Pancreas (tissue), 10 donors: ENCODE data around the gene COPZ1. TPM values are rescaled to one million over a fixed set of nuclear protein-coding genes. Genes with fewer than 3 reads are reported as not detected.
"Not testable (repeated sequence)": the region's sequence is repeated elsewhere in the genome, so short reads cannot be mapped to it uniquely, and the experiment has no call there.

Experiments
- ATAC-seq, 4 donors: fragments of 200-7000 bp; cut with Tn5 transposase; one replicate each; pipeline versions ENCODE4 v1.8.0 to v1.9.1; 2020; ENCODE audit warnings: mild to moderate bottlenecking in 4 of 4, moderate library complexity in 4 of 4
- DNase-seq, 6 donors: peaks; one replicate each; pipeline ENCODE4 v3.0.0-alpha.2; 2020
- FAIRE-seq: peaks from 2 replicates; lab custom pipeline; 2012; peaks lifted over from hg19 to GRCh38; lab: Jason Lieb, UNC
- H3K27ac ChIP-seq, 4 donors: fragments of 200-600 bp; sonication (generic); 1 replicate in 3 of 4; 2 replicates in 1 of 4; pipeline versions ENCODE4 v1.5.0 to v1.8.0; 2020
- H3K27me3 ChIP-seq, 4 donors: fragments of 200-600 bp; one replicate each; pipeline ENCODE4 v1.8.0; 2021
- H3K36me3 ChIP-seq, 3 donors: fragments of 200-600 bp; sonication (generic) in 1 of 3; one replicate each; pipeline versions ENCODE4 v1.5.0 to v1.8.0; 2020 to 2021
- H3K4me1 ChIP-seq, 3 donors: fragments of 200-600 bp; one replicate each; pipeline ENCODE4 v1.8.0; 2021
- H3K4me3 ChIP-seq, 4 donors: fragments of 200-600 bp; sonication (generic) in 2 of 4; one replicate each; pipeline versions ENCODE4 v1.5.0 to v1.8.0; 2020 to 2021
- H3K9me3 ChIP-seq, 4 donors: fragments of 200-600 bp; one replicate each; pipeline ENCODE4 v1.8.0; 2021
- WGBS, 2 donors: extraction: QIAGEN DNeasy Blood & Tissue Kit; methylation state at CpG; one replicate each; pipeline ENCODE4 v1.1.7; 2013; 5-methylcytosine and 5-hydroxymethylcytosine counted together
- intact Hi-C, 3 donors: fragments of 100-400 bp; cut with DNase I; formaldehyde crosslinking; loops; one replicate each; pipeline versions ENCODE4 v1.11.1 to v1.14.2; 2022
- polyA plus RNA-seq, 2 donors: library from polyadenylated mRNA; stranded (reverse); fragments of 200-250 nt; gene quantifications; one replicate each; pipeline ENCODE4 v1.2.3, GENCODE V29; 2013
- total RNA-seq, 6 donors: library from RNA; stranded (reverse); fragmentation: NEBNext Ultra II Directional in 4 of 6; extraction: Animal tissue kit (Norgen Biotek cat#: 25700) in 4 of 6; gene quantifications; one replicate each; pipeline versions ENCODE4 v1.2.1 to v1.2.4, GENCODE V29; 2021 to 2023
- TF ChIP-seq, protein P1 (sequence below), 4 donors: fragments of 200-600 bp; sonication (generic) in 3 of 4; IDR thresholded peaks; one replicate each; pipeline versions ENCODE4 v1.5.0 to v1.8.0; 2021; ENCODE audit warnings: antibody characterized with exemption in 4 of 4
- donor health status: healthy with polysubstance abuse.
- donor health status: DM: no; HTN: no; CAD: no; lungs with moderate emphysema.
- donor health status: DM: no; HTN: no; CAD: no.
- donor health status: control.
- donor health status: control.
- donor health status: Bipolar disorder and iron deficiency.
- donor health status: DM: yes; HTN: yes; CAD: no.
- donor health status: DM: no; HTN: no; CAD: no.
- donor health status: DM: no; HTN: no; CAD: no.
- donor health status: DM: yes; HTN: yes; CAD: no.

COPZ1 gene
- total and polyA plus RNA-seq, 8 donors: 44.6 to 115 (median 106) TPM

- peaks cover 17 to 31% (median 23%) of the 10 kb centered on the region in 3 donors for H3K4me1 ChIP-seq
- WGBS, 2 donors: 0% methylated on average over 49 of the region's 49 CpGs
- TF ChIP-seq, protein P1, sequence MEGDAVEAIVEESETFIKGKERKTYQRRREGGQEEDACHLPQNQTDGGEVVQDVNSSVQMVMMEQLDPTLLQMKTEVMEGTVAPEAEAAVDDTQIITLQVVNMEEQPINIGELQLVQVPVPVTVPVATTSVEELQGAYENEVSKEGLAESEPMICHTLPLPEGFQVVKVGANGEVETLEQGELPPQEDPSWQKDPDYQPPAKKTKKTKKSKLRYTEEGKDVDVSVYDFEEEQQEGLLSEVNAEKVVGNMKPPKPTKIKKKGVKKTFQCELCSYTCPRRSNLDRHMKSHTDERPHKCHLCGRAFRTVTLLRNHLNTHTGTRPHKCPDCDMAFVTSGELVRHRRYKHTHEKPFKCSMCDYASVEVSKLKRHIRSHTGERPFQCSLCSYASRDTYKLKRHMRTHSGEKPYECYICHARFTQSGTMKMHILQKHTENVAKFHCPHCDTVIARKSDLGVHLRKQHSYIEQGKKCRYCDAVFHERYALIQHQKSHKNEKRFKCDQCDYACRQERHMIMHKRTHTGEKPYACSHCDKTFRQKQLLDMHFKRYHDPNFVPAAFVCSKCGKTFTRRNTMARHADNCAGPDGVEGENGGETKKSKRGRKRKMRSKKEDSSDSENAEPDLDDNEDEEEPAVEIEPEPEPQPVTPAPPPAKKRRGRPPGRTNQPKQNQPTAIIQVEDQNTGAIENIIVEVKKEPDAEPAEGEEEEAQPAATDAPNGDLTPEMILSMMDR (IDR thresholded peaks at IDR 0.05): no peak
- H3K4me3 ChIP-seq: peak within 1 kb of the TSS; percentile 54 to 78 (median 76)
- H3K27me3 ChIP-seq: no peaks in the 10 kb centered on the region
- ATAC-seq (peak; percentile 81 to 89 (median 84)), FAIRE-seq (peak; percentile 67), DNase-seq (peak; percentile 99 to 100 (median 99))
- H3K27ac ChIP-seq: peak within 1 kb of the TSS; percentile 95 to 96 (median 96)
- H3K36me3 ChIP-seq: peaks cover 4 to 25% (median 12%) of the 10 kb centered on the region in 3 donors
- no peaks in the 10 kb centered on the region for H3K9me3 ChIP-seq
- intact Hi-C loops: no loop called here
Observed at GRCh38 chr12:54279632-54280467, 45.1 kb upstream of the COPZ1 start, which contains the start of gene CBX5. TSS of gene CBX5 (minus strand) at chr12:54280122. CDS start at chr12:54257650, 22,472 bp downstream.

DNA sequence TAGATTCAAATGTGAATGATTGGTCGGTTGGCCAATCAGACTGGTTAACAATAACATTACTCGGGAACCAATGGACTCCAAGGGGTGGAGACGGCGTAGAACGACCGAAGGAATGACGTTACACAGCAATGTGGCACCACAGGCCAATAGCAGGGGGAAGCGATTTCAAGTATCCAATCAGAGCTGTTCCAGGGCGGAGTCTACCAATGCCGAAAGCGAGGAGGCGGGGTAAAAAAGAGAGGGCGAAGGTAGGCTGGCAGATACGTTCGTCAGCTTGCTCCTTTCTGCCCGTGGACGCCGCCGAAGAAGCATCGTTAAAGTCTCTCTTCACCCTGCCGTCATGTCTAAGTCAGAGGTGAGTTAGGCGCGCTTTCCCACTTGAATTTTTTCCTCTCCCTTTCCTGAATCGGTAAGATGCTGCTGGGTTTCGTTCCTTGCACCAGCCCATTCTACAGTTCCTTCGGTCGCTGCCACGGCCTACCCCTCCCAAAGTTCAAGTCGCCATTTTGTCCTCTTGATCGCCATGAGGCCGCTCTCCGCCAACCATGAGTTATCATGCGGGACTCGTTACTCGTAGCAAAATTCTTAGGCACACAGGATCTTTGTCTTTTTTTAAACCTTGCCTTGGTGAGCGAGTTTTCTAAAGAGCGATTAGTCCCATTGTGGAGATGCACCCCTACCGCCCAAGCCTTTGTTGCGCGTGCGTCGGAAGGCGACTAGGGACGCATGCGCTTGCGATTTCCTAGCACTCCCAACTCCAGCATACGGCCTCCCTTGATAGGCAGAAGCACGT lies 44.3 kb upstream of the COPZ1 start, which contains the start of gene HNRNPA1:
TSS of gene HNRNPA1 (plus strand) at position 259 of the 793 bp plus-strand sequence. CDS start at position 341, 82 bp downstream.
- ATAC-seq (peak; percentile 82 to 93 (median 86)), FAIRE-seq (peak; percentile 90), DNase-seq (peak; percentile 82 to 98 (median 96))
- peak within 1 kb of the TSS; percentile 95 to 96 (median 96) for H3K27ac ChIP-seq
- H3K9me3 ChIP-seq: no peaks in the 10 kb centered on the region
- intact Hi-C loops: no loop called here
- H3K4me3 ChIP-seq: peak within 1 kb of the TSS; percentile 54 to 78 (median 76)
- 0% methylated on average over 48 of the region's 48 CpGs for WGBS, 2 donors
- peaks cover 17 to 36% (median 23%) of the 10 kb centered on the region in 3 donors for H3K4me1 ChIP-seq
- no peaks in the 10 kb centered on the region for H3K27me3 ChIP-seq
- TF ChIP-seq, protein P1 (IDR thresholded peaks at IDR 0.05): no peak
- H3K36me3 ChIP-seq: peaks cover 4 to 29% (median 12%) of the 10 kb centered on the region in 3 donors

DNA sequence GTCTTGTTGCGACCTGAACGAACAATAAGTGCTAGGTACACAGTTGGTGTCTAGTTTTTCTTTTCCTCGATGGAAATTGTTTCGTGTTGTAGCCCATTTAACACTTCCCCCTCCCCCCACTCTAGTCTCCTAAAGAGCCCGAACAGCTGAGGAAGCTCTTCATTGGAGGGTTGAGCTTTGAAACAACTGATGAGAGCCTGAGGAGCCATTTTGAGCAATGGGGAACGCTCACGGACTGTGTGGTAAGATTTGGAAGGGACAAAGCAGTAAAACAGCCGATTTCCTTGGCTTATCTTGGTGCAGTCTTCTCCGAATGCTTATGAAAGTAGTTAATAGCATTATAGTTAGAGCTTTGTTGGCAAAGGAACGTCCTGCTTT lies 43.7 kb upstream of the COPZ1 start:
- DNase-seq, H3K9me3 ChIP-seq, FAIRE-seq, ATAC-seq, H3K27me3 ChIP-seq, intact Hi-C loops: not testable (repeated sequence)
- peaks cover 4 to 29% (median 13%) of the 10 kb centered on the region in 3 donors for H3K36me3 ChIP-seq
- WGBS, 2 donors: 0 to 1% methylated on average over 10 of the region's 10 CpGs
- peak overlapping the region; percentile 95 to 96 (median 96) for H3K27ac ChIP-seq
- peaks cover 17 to 42% (median 27%) of the 10 kb centered on the region in 3 donors for H3K4me1 ChIP-seq
- H3K4me3 ChIP-seq: peak overlapping the region; percentile 54 to 78 (median 76)

DNA sequence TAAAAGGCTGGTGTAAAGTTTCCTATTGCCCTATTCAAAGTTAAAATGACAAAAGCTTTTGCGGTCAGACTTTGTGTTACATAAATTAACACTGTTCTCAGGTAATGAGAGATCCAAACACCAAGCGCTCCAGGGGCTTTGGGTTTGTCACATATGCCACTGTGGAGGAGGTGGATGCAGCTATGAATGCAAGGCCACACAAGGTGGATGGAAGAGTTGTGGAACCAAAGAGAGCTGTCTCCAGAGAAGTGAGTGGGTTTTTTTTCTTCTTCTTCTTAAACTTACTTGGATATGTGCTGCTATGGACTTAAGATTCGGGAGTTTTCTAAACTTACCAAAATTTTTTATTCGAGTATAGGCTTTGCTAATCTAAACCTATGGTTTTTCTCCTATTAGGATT lies 43.2 kb upstream of the COPZ1 start:
- peaks cover 17 to 44% (median 30%) of the 10 kb centered on the region in 3 donors for H3K4me1 ChIP-seq
- WGBS, 2 donors: 6 to 8% methylated on average over 4 of the region's 4 CpGs
- peak overlapping the region; percentile 54 to 78 (median 76) for H3K4me3 ChIP-seq
- H3K27me3 ChIP-seq, ATAC-seq, intact Hi-C loops, H3K9me3 ChIP-seq, FAIRE-seq, DNase-seq: not testable (repeated sequence)
- H3K36me3 ChIP-seq: peaks cover 4 to 29% (median 17%) of the 10 kb centered on the region in 3 donors
- H3K27ac ChIP-seq: peak overlapping the region in 3 of 4 donors; percentile 95 to 96 (median 96)

DNA sequence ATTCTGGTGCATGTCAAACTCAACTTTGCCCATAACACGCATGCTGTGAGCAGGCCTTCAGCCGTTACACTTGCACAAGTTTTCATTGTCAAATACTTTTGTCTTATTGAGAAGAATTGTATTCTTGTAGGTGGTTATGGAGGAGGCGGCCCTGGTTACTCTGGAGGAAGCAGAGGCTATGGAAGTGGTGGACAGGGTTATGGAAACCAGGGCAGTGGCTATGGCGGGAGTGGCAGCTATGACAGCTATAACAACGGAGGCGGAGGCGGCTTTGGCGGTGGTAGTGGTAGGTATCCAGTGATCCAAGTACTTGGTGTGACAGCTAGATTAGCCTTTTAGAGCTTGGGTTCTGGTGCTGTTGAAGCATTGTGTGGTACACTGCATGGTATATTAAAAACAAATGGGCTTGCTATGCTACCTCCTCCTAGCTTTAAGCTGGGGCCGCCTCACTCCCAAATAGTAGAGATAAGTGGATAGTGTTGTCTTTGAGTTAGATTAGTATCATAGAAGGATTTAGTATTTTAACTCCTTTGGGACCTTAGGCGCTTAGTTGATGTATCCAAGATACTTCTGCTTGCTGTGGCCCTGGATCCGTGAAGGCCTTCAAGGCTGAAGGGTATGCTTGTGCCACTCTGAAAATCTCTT lies 41.9 kb upstream of the COPZ1 start:
- DNase-seq: no peak
- Histone ChIP-seq H3K4me3 (peak overlapping the region in 3 of 4 donors; percentile 54 to 76 (median 76)), H3K4me1 (peaks cover 14 to 36% (median 24%) of the 10 kb centered on the region in 3 donors), H3K27me3 (no peaks in the 10 kb centered on the region), H3K9me3 (no peaks in the 10 kb centered on the region), H3K36me3 (peaks cover 9 to 43% (median 30%) of the 10 kb centered on the region in 3 donors), H3K27ac (no peak overlapping the region)
- no peak for ATAC-seq
- 14% methylated on average over 11 of the region's 11 CpGs for WGBS, 2 donors
- no peak for FAIRE-seq
- TF ChIP-seq, protein P1 (IDR thresholded peaks at IDR 0.05): no peak
- intact Hi-C loops: no loop called here

DNA sequence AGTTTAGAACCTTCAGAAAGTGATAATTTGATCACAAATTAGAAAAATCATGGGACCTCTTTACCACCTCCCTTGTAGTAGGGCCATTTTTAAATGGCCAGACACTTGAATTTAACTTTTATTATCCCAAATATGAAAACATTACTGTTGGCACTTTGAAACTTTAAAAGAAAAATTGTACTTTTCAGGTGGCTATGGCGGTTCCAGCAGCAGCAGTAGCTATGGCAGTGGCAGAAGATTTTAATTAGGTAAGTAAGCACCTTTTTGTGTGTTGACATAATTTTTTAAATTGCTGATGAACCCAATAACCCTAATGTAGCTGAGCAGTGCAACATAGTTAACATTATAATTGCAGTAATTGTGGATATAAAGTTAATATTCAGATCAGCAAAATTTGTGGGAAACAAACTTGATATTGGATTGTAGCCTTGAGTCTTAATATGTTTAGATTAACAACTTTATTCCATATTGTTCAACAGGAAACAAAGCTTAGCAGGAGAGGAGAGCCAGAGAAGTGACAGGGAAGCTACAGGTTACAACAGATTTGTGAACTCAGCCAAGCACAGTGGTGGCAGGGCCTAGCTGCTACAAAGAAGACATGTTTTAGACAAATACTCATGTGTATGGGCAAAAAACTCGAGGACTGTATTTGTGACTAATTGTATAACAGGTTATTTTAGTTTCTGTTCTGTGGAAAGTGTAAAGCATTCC lies 40.7 kb upstream of the COPZ1 start:
- peaks cover 14 to 30% (median 17%) of the 10 kb centered on the region in 3 donors for H3K4me1 ChIP-seq
- FAIRE-seq: not testable (repeated sequence)

More for the DNA sequence above, 40.7 kb upstream of the COPZ1 start:
- DNase-seq, H3K27ac ChIP-seq, intact Hi-C loops, H3K27me3 ChIP-seq, H3K9me3 ChIP-seq, ATAC-seq: not testable (repeated sequence)
- 20 to 24% methylated on average over 1 of the region's 2 CpGs for WGBS, 2 donors
- Histone ChIP-seq H3K36me3 (peaks cover 9 to 49% (median 30%) of the 10 kb centered on the region in 3 donors), H3K4me3 (peak overlapping the region in 3 of 4 donors; percentile 54 to 76 (median 76))
